ENCODE data around the gene RALGAPA2. TPM values are rescaled to one million over a fixed set of nuclear protein-coding genes. Genes with fewer than 3 reads are reported as not detected.
"Not testable (repeated sequence)": the region's sequence is repeated elsewhere in the genome, so short reads cannot be mapped to it uniquely, and the experiment has no call there.

RALGAPA2 gene
- total RNA-seq, 1 donor from 2014 or later = 15.2 TPM

DNA sequence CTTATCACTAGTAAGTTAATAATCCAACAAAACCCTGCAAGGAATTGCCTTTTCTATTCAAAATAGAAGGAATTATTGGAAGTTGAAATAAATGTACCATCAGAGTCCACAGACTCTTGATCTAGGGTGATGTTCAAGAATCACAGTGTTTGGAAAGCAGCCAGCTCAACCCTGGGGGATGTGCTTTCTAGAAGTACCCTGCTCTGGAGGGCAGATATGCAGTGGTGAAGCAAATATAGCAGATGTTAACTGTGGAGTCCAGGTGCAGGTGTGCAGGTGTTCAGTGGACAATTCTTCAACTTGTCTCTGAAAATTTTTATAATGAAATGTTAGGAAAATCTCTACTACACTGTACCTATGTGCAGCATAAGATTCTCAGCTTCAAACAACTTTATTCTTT is 353.6 kb downstream of the RALGAPA2 start:
- DNase-seq (ENCODE audit: extremely low spot score, unreplicated experiment) = no peak
- Mint-ChIP-seq H3K9me3 (ENCODE audit: unreplicated experiment) (peaks cover 2% of the 10 kb centered on the region), H3K27ac (ENCODE audit: unreplicated experiment) (no peak overlapping the region), H3K4me1 (ENCODE audit: unreplicated experiment) (peaks cover 7% of the 10 kb centered on the region), H3K27me3 (ENCODE audit: unreplicated experiment) (peaks cover 48% of the 10 kb centered on the region), H3K36me3 (ENCODE audit: unreplicated experiment) (no peaks in the 10 kb centered on the region), H3K4me3 (ENCODE audit: unreplicated experiment) (no peak overlapping the region)
- TF ChIP-seq, protein P1, sequence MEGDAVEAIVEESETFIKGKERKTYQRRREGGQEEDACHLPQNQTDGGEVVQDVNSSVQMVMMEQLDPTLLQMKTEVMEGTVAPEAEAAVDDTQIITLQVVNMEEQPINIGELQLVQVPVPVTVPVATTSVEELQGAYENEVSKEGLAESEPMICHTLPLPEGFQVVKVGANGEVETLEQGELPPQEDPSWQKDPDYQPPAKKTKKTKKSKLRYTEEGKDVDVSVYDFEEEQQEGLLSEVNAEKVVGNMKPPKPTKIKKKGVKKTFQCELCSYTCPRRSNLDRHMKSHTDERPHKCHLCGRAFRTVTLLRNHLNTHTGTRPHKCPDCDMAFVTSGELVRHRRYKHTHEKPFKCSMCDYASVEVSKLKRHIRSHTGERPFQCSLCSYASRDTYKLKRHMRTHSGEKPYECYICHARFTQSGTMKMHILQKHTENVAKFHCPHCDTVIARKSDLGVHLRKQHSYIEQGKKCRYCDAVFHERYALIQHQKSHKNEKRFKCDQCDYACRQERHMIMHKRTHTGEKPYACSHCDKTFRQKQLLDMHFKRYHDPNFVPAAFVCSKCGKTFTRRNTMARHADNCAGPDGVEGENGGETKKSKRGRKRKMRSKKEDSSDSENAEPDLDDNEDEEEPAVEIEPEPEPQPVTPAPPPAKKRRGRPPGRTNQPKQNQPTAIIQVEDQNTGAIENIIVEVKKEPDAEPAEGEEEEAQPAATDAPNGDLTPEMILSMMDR (IDR thresholded peaks at IDR 0.05) = no peak

DNA sequence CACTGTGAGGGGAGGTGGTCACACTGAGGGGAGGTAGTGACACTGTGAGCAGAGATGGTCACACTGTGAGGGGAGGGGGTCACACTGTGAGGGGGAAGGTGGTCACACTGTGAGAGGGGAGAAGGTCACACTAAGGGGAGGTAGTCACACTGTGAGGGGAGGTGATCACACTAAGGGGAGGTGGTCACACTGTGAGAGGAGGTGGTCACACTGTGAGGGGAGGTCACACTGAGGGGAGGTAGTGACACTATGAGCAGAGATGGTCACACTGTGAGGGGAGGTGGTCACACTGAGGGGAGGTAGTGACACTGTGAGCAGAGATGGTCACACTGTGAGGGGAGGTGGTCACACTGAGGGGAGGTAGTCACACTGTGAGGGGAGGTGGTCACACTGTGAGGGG is 356.9 kb downstream of the RALGAPA2 start:
- H3K27ac Mint-ChIP-seq (ENCODE audit: unreplicated experiment); H3K4me1 Mint-ChIP-seq (ENCODE audit: unreplicated experiment); DNase-seq (ENCODE audit: extremely low spot score, unreplicated experiment); H3K4me3 Mint-ChIP-seq (ENCODE audit: unreplicated experiment); H3K36me3 Mint-ChIP-seq (ENCODE audit: unreplicated experiment): not testable (repeated sequence)
- Mint-ChIP-seq H3K27me3 (ENCODE audit: unreplicated experiment) (peaks cover 19% of the 10 kb centered on the region), H3K9me3 (ENCODE audit: unreplicated experiment) (peaks cover 13% of the 10 kb centered on the region)

DNA sequence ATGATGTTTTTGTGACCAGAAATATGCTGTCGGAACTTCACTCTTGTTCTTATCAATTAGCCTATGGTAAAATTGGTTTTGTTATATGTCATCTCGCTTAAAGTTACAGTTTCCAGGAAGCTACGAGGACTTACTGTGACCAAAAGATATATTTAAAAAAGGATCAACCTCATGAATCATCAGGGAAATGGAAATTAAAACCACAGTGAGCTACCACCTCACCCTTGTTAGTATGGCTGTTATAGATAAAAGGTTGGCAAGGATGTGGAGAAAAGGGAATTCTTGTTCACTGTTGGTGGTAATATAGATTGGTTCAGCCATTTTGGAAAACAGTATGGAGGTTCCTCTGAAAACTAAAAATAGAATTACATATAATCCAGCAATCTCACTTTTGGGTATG is 358.9 kb downstream of the RALGAPA2 start:
- H3K27ac Mint-ChIP-seq (ENCODE audit: unreplicated experiment) = no peak overlapping the region
- no peak for DNase-seq (ENCODE audit: extremely low spot score, unreplicated experiment)
- H3K4me1 Mint-ChIP-seq (ENCODE audit: unreplicated experiment) = no peaks in the 10 kb centered on the region
- TF ChIP-seq, protein P1 (IDR thresholded peaks at IDR 0.05) = no peak
- H3K9me3 Mint-ChIP-seq (ENCODE audit: unreplicated experiment) = peaks cover 13% of the 10 kb centered on the region
- no peaks in the 10 kb centered on the region for H3K36me3 Mint-ChIP-seq (ENCODE audit: unreplicated experiment)
- no peak overlapping the region for H3K4me3 Mint-ChIP-seq (ENCODE audit: unreplicated experiment)
- peaks cover 8% of the 10 kb centered on the region for H3K27me3 Mint-ChIP-seq (ENCODE audit: unreplicated experiment)

DNA sequence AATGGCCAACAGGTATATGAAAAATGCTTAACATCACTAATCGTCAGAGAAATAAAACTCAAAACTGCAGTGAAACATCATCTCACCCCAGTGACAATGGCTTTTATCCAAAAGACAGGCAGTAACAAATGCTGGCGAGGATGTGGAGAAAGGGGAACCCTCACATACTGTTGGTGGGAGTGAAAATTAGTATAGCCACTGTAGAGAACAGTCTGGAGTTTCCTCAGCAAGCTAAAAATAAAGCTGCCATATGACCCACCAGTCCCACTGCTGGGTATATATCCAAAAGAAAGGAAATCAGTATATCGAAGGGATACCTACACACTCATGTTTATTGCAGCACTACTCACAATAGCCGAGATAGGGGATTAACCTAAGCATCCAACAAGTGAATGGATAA is 368.0 kb downstream of the RALGAPA2 start:
- TF ChIP-seq, protein P1 (IDR thresholded peaks at IDR 0.05) = no peak
- Mint-ChIP-seq H3K27ac (ENCODE audit: unreplicated experiment) (no peak overlapping the region), H3K36me3 (ENCODE audit: unreplicated experiment) (no peaks in the 10 kb centered on the region), H3K4me1 (ENCODE audit: unreplicated experiment) (no peaks in the 10 kb centered on the region), H3K9me3 (ENCODE audit: unreplicated experiment) (peaks cover 9% of the 10 kb centered on the region), H3K4me3 (ENCODE audit: unreplicated experiment) (no peak overlapping the region), H3K27me3 (ENCODE audit: unreplicated experiment) (peaks cover 6% of the 10 kb centered on the region)
- DNase-seq (ENCODE audit: extremely low spot score, unreplicated experiment) = no peak

DNA sequence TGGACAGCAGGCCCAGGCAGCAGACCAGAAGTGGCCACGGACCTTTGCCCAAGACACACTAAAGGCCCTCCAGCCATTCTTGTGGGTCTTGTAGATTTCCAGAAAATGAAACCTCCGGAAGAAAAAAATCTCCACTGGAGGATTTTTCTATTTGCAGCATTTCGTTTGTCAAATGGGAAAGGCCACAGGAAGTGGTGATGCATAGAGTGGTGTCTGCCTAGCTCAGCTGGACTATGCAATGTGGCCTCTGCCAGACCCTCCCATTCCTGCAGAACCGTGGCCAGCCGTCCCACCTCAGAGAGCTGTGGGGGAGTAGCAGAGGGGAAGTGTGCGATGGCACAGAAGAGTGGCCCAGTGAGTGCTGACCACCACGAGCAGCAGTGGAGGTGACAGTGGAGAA is 368.5 kb downstream of the RALGAPA2 start:
- H3K4me3 Mint-ChIP-seq (ENCODE audit: unreplicated experiment) = no peak overlapping the region
- DNase-seq (ENCODE audit: extremely low spot score, unreplicated experiment) = no peak
- H3K9me3 Mint-ChIP-seq (ENCODE audit: unreplicated experiment) = peaks cover 9% of the 10 kb centered on the region
- H3K36me3 Mint-ChIP-seq (ENCODE audit: unreplicated experiment) = no peaks in the 10 kb centered on the region
- H3K27ac Mint-ChIP-seq (ENCODE audit: unreplicated experiment) = no peak overlapping the region
- H3K27me3 Mint-ChIP-seq (ENCODE audit: unreplicated experiment) = peaks cover 2% of the 10 kb centered on the region
- TF ChIP-seq, protein P1 (IDR thresholded peaks at IDR 0.05) = no peak
- H3K4me1 Mint-ChIP-seq (ENCODE audit: unreplicated experiment) = no peaks in the 10 kb centered on the region

All from osteocyte (in vitro differentiated cells).